Activated CD4-positive, CD25-positive, alpha-beta regulatory T cell treated with anti-CD3 and anti-CD28 coated beads, Interleukin-2, amount 50 U/mL, for 24 hours (primary cell): ENCODE data around the gene ARRDC2.
"Not testable (repeated sequence)": the region's sequence is repeated elsewhere in the genome, so short reads cannot be mapped to it uniquely, and the experiment has no call there.

Source experiments
- ATAC-seq, 2 donors: fragments of 150-1000 bp; cut with Tn5 transposase; one replicate each; pipeline ENCODE4 v1.10.0; 2021; ENCODE audit warnings: mild to moderate bottlenecking in 1 of 2, moderate library complexity in 1 of 2

Gene ARRDC2

DNA sequence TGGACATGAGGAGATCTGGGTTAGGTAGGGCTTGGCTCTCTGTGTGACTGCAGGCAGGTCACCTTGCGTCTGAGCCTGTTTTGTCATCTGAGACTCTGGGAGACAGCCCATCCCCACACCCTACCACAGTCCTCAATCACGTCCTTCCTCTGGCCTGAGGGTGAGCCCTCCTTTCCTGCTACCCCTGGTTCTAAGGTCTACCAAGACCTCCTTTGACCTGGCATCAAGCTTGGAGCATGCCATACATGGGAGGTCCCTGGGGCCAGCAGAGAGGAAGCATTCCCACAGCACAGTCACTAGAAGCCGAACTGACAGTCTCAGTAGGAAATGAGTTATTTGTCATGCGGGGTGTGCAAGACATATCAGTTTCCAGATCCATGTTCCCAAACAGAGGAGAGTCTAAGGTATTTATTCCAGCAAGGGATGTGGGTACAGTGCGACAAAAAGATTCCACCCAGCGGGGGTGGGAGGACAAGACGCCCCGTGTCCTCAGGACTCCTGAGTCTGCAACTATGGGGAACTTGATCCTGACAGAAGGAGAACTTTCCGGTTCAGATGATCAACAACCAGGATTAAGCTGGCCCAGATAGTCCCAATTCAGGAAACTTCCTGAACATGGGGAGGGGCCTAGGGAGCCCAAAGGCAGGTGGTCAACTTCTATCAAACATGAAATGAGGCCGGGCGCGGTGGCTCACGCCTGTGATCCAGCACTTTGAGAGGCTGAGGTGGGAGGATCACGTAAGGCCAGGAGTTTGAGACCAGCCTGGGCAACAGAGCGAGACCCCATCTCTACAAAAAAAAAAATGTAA lies 9.5 kb downstream of the ARRDC2 start:
- ATAC-seq: no peak

DNA sequence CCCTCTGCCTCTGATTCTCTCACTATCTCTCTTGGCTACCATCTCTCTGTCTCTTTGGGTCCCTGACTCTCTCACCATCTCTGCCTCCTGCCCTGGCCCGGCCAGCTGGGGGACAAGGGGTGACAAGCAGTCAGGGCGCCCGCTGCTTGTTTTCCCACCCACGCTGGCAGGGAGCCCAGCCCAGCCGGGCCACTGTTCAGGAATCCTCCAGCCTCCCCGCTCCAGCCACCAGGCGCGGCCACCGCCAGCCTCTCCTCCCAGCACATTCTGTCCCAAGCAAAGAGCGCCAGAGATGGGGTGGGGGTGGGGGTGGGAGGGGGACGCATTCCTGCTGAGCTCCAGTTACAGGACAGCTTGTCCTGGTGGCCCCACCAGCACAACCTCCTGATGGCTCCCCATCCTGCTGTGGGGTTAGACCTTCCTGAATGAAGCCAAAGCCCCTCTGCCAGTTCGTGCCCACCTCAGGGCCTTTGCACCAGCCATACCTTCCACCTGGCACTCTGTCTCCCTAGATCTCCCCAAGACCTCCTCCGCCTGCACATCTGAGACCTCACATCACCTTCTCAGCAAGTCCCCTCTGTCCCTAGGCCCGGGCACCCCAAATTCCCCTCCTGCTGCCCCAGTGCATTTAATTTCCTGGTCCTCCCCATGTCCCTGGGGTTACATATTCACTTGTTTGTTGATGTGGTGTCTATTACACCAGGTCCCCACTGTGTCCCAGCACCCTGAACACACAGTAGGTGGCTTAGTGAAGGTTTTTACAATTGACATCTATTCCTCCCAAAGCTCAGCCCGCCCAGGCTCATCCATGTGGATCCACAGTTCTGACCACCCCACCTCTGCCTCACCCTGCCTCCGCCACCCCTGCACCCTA lies 12.5 kb downstream of the ARRDC2 start:
- no peak for ATAC-seq

DNA sequence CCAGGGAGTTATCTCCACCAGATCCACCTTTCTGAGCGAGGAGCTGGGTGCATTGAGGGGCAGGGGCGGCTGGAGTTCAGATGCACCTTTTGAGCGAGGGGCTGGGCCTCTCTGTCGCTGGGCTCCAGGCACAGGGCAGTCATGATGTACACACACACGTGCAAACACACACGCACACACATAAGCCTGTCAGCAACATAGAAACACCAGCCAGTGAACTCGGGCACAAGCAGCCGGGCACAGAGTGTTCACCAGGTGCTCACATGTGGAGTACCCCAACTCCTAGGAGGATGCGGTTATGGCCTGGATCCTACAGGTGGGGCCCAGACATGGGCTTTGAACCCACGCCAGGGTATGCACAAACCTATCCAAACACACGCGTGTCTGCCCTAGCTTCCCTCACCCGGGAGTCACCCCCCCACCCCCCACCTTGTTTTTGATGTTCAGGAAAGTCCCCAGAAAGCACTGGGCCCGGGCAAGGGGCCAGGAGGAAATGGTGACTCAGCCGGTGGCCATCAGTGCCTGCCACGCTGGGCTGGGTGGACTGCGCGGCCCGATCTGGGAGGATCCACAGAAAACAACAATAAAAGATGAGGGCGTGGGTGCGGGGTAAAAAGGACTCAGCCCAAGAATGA lies 13.3 kb downstream of the ARRDC2 start:
- peak; percentile 40 to 54 for ATAC-seq

DNA sequence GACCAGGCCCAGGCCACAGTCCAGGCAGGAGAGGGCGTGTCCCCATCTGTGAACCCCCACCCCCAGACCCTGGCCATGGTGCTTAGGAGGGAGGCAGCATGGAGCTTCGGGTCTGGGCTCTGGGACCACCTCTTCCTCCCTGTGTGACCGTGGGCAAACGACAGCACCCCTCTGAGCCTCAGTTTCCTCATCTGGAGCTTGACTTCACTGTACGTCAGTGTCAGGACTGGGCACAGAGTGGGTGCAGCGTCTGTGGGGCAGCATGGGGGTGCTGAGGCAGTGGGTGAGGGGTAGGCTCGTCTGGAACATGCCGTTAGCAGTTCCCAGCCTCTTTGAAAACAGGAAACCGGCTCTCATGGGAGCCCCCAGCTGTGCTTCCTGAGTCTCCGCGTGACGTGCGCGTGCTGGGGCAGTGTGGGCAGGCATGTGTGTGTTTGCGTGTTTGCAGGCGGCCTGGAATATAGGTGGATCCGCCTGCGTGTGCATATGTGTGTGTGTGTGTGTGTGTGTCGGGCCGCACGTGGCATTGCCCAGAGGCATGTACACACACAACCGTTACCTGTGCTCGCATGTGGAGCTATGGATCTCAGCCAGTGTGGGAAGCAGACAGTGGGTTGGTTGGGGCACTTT lies 15.8 kb downstream of the ARRDC2 start:
- ATAC-seq: peak; percentile 14 to 21

DNA sequence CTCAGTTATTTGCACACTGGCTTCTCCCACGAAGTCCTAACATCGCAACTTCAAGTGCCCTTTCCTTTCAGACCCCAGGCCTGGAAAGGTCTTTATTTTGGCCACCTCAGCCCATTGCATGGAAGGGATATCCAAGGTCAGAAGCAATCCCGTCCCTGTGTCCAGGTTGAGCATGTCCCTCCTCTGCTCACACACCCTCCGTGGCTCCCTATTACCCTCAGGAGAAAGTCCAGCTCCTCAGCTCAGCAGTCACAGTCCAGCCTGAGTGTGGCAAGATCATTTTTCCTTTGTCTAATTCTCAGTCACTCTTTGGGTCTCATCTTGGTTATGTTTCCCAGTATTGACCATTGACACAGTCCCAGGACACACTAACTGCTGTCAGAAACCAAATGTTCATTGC lies 19.2 kb downstream of the ARRDC2 start:
- no peak for ATAC-seq

DNA sequence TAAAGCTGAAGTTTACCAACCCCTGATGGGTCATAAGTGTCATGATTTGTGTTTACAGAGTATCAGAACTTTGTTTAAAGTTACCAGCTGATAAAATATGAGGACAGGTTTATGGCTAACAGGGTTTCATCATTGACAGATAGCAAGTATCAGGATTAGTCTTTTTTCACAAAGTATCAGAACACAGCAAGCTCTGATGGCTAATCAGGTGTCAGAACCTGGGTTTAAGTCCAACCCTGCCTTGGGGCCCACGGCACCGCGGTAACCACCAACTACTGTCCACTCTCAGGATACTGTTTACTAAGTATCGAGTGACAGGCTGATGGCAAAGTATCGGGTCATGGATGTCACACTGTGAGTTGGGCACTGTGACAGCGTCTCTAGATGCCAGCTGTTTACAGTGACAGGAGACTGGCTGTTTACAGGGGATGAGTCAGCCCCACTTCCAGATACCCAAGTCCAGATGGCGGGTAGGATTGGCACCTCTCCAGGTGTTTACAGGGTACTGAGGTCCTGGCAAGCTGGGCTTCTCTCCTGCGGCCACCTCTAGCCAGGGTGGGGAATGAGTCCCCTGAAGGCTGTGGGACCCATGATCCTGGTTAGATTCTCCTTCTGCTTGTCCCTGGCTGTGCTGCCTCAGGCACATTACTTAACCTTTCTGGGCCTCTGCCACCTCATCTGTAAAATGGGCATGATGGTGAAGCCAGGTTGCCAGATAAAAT lies 21.8 kb downstream of the ARRDC2 start:
- no peak for ATAC-seq

DNA sequence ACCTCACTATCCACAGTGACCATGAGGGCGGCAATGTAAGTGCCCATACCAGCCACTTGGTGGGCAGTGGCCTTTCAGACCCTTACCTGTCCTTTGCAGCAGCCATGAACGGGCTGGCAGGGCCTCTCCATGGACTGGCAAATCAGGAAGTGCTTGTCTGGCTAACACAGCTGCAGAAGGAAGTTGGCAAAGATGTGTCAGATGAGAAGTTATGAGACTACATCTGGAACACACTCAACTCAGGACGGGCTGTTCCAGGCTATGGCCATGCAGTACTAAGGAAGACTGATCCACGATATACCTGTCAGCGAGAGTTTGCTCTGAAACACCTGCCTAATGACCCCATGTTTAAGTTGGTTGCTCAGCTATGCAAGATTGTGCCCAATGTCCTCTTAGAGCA lies 23.4 kb downstream of the ARRDC2 start:
- ATAC-seq: not testable (repeated sequence)

DNA sequence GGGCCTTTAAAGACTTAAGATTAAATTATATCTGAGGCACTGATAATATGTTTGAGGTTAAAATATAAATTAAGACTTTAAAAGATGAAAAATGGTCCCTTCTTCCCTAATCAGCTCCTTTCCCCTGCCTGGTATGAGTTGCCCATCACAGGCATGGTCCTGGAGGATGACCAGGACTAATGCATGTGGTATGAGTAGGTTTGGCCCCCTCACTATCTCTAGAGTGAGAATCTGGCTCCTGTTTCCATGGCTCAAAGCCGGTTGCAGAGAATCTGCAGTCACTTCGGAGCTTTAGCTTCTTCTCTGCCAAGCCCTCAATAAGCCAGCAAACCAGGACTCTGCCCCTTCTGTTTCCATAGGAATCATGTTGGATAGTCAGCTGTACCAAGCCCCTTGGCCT lies 24.1 kb downstream of the ARRDC2 start:
- not testable (repeated sequence) for ATAC-seq

DNA sequence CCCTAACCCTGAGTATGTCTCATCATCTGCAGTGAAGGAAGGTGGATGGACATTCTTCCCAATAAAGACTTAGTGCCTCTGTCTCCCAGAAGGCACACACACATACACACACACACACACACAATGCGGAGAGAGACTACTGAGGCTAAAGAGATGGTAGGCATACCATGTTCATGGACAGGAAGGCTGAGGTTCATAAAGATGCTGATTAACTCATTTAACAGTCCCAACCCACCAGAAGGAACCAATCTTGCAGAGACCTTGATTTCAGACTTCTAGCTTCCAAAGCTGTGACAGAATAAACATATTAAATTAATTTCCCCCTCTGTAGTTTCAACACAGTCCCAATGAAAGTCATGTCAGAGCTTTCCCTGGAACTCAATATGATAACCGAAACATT lies 33.1 kb downstream of the ARRDC2 start:
- no peak for ATAC-seq

DNA sequence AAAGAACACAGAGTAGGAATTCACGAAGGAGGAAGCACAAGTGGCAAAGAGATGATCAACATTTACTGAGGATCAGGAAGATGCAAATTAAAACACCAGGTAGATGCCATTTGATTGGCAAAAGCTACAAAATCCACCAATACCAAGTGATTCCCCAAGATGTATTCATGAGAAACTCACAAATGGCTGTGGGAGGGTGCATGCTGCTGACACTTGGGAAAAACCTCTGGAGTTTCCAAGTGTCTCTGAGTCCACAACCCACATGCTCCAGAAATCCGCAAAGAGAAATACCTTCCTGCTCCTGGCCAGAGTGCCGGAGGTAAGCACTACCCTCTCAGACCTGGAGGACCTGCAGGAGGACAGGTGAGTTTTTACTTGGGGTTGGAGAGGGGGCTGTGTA lies 35.7 kb downstream of the ARRDC2 start:
- no peak for ATAC-seq

DNA sequence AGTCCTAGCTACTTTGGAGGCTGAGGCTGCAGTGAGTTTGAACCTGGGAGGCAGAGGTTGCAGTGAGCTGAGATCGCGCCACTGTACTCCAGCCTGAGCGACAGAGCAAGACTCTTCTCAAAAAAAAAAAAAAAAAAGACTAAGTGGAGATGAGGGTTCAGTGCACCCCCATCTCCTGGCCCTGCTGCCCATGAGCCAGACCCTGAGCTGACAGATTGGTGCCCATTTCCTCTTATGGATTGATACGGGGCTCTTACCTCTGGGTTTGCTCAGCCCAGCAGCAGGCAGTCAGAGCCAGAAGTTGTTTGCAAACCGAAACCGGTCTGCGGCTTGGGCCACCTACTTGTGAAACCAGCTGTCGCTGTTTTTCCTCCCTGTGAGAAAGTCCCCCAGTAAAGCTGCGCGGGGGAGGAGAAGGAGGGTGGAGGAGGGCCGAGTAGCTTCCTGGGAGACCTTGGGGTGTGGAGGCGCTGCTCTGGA lies 36.9 kb downstream of the ARRDC2 start:
- ATAC-seq: peak; percentile 99

DNA sequence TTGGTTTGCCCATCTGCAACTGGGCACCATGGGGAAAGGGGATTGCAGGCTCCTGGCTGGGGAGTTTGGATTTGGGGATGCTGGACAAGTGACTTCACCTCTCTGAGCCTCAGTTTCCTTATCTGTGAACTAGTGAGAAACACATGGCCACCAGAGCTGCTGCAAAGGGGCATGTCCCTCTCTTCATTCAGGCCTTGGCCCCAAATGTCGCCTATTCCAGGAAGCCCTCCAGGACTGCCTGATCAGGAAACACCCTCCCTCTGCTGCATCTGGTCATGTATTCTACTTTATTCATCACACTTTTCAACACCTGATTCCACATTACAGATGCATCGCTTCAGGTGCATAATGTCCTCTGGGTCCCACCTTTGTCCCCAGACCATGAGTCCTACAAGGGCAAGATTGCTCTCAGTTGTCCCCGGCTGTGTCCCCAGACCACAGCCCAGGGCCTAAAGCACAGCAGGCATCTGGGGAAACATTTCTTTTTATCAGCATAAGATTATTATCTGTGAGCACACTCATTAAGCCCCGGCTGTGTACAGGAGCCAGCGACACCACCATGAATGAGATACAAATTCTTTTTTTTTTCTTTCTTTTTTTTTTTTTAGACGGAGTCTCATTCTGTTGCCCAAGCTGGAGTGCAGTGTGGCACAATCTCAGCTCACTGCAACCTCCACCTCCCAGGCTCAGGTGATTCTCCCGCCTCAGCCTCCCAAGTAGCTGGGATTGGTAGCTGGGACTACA lies 37.5 kb downstream of the ARRDC2 start:
- peak in 1 of 2 donors; percentile 18 for ATAC-seq

DNA sequence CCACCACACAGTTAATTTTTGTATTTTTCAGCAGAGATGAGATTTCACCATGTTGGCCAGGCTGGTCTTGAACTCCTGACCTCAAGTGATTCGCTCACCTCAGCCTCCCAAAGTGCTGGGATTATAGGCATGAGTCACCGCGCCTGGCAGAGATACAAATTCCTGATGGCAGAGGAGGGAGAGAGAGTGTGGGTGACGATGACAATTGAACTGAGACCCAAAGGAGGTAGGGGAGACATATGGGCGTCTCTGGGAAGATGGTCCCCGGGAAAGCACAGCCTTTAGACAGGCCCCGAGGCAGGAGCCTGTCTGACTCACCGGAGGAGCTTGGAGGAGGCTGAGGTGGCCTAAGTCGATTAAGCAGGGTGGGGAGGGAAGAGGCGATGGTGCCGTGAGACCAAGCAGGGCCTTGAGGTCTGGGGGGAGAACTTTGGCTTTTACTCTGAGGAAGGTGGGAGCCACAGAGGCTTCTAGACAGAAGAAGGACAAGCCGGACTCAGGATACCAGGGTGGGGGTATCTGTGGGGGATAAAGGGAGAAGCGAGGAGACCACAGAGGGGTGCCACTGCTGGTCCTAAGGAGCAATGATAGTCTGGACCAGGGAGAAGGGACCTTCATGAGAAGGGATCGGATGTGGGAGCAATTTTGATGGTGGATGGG lies 38.2 kb downstream of the ARRDC2 start:
- no peak for ATAC-seq

DNA sequence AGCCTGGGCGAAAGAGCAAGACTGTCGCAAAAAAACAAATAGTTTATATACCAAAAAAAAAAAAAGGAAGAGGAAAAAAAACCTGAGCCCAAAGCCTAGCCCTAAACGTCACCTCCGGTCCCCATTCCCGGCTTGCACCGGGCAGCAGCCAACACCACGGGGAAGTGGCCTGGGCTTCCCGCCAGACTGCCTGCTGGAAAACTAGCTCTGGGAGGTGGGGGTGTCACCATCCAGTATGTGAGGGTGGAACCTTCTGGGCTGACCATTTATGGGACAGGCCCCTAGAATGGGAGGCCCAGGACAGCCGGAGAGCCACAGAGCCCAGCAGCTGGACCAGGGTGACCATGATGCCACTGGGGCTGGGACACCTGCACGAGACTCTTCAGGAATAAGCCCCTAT lies 41.4 kb downstream of the ARRDC2 start:
- ATAC-seq: no peak

DNA sequence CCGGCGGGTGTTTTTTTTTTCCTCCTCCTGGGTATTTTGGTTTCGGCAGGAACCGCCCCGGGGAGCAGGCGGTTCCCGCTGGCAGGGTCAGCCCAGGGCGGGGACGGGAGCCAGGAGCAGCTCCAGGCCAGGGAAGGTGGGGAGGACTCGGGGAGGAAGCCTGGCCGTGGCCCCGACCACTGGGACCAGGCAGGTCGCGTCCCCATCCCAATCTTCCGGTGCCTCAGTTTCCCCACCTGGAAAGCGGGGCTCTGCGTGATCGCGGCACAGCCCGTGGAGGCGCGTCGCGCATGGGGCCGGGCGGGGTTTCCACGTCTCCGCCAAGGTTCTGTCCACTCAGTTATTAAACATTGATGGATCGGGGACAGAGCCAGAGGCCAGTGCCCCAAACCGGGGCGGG lies 43.9 kb downstream of the ARRDC2 start:
- ATAC-seq: no peak

DNA sequence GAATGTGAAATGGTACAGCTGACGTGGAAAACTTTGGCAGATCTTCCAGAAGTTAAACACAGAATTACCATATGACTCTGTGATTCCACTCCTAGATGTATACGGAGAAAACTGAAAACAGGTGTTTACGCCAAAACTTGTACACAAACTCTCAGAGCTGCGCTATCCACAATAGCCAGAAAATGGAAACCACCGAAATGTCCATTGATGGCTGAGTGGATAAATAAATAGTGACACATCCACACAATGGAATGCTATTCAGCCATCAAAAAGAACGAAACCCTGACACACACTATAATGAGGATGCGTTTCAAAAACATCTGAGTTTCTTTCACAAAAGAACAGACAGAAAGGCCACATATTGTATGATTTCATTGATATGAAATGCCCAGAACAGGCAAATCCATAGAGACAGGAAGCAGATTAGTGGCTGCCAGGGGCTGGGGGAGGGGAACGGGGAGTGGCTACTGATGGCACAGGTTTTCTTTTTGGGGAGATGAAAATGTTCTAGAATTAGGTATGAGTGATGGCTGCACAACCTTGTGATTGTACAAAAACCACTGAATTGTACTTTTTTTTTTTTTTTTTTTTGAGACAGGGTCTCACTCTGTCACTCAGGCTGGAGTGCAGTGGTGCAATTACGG lies 45.7 kb downstream of the ARRDC2 start:
- no peak for ATAC-seq

DNA sequence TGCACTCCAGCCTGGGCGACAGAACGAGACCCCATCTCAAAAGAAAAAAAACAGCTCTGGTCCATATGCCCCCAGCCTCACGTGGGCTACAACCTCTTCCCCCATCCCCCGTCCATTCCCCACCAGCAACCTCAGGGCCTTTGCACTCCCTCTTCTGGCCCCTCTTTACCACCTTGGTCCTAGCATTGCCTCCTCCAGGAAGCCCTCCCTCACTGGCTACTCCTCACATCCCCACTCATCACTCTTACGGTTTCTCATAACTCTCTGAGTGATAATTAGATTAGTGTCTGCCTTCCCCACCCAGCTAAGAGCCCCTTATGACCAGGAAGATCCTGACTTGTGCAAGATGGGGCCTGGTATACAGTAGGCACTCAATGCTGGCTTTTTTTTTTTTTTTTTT lies 48.0 kb downstream of the ARRDC2 start:
- no peak for ATAC-seq

DNA sequence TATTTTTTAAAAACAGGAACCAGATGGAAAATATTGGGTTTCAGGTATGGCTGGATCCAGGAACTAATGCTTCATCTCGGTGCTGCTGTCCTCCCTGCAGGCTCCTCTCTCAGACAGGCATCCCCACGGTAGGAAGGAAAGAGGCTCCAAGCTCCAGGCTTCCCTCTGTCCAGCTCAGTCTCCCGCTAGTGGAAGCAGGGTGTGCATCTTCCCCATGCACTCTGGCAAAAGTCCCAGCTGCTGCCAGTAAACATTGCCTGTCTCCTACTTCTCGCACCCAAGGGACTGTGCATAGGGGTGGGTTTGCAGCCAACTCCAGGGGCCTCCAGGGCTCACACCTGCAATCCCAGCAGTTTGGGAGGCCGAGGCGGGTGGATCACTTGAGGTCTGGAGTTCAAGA lies 49.6 kb downstream of the ARRDC2 start:
- ATAC-seq: no peak

DNA sequence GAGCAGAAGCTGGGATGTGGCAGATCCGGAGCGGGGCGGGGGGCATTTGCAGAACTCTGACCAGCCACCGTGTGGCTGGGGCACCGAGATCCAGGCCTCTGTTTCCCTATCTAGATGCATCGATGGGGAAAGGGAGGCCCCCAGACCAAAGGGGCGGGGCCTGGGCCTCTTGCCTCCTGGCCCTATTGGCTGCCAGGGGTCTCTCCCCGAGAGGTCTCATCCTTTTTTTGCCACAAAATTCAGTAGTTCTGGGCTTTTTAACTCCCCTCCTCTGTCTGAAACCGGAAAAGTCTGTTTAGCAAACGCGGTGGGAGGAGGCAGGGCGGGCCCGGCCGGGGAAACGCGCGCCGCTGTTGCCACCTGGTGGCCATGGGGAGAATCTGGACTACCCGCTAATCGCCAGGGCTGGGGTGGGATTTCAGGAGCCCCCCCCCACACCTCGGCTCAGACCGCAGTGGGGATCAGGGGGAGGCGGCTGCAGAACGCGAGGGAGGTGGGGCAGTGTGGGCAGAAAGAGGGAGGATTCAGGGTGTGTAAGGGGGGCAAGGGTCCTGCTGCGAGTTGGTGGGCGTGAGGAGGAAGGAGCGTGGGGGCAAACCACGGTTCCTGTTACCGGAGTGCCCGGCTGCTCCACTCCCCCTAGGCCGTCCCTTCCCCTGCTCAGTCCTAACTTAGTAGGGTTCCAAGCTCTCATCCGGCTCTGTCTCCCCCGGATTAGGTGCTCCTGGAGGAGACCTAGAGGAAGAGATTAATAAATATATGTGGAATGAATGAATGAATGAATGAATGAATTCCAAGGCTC lies 50.4 kb downstream of the ARRDC2 start:
- peak; percentile 83 to 91 for ATAC-seq
